Measurements from ENCODE around the gene TJP1. TPM values are rescaled to one million over a fixed set of nuclear protein-coding genes. Genes with fewer than 3 reads are reported as not detected.
"Not testable (repeated sequence)": the region's sequence is repeated elsewhere in the genome, so short reads cannot be mapped to it uniquely, and the experiment has no call there.

The TJP1 gene
- total and polyA plus RNA-seq, 2 donors (not counting 1 experiment from before 2014, with no cell fraction given), result 0.10 TPM; not detected in 1

- no peak overlapping the region for H3K27ac Mint-ChIP-seq
- no peak for TF ChIP-seq EZH2 (IDR thresholded peaks at IDR 0.05; ENCODE audit: borderline replicate concordance, insufficient read depth, low read depth, low read length, poor library complexity, severe bottlenecking)
- 100% methylated on average over 1 of the region's 2 CpGs for WGBS (ENCODE audit: insufficient coverage)
- H3K9ac ChIP-seq (ENCODE audit: low read length), result no peak overlapping the region
- DNase-seq (no peak), ATAC-seq (ENCODE audit: low read depth) (no peak)
- H3K4me2 ChIP-seq (replicated peaks; ENCODE audit: low read depth, low read length, poor library complexity, severe bottlenecking), result no peak overlapping the region
- no peaks in the 10 kb centered on the region for H4K20me1 ChIP-seq (ENCODE audit: control insufficient read depth, insufficient read depth, low read length, poor library complexity, severe bottlenecking)
- H3K4me3 ChIP-seq (ENCODE audit: control extremely low read depth in 1 of 5, extremely low read depth in 1 of 5, insufficient read depth in 1 of 5, low read depth in 2 of 5, low read length in 4 of 5), result no peak overlapping the region
- no peaks in the 10 kb centered on the region for H3K4me1 ChIP-seq (ENCODE audit: control insufficient read depth in 2 of 2, insufficient read depth in 2 of 2, low read length in 2 of 2)
- H3K4me1 Mint-ChIP-seq, result no peaks in the 10 kb centered on the region
- H3K27ac ChIP-seq (ENCODE audit: low read length in 2 of 2), result no peak overlapping the region
- ChIA-PET POLR2A (no interaction called here), CTCF (no interaction called here)
- H3K9me3 ChIP-seq (ENCODE audit: control extremely low read depth in 1 of 3, control insufficient read depth in 2 of 3, insufficient read depth in 1 of 3, low read length in 2 of 3), result no peaks in the 10 kb centered on the region
- H3K9me3 Mint-ChIP-seq (ENCODE audit: insufficient read depth), result no peaks in the 10 kb centered on the region
- H3K79me2 ChIP-seq (ENCODE audit: control insufficient read depth, insufficient read depth, low read length), result no peaks in the 10 kb centered on the region
- H3K27me3 Mint-ChIP-seq, result peaks cover 3% of the 10 kb centered on the region
- H3K36me3 ChIP-seq (replicated peaks in 1 of 2; ENCODE audit: control extremely low read depth in 1 of 2, control insufficient read depth in 1 of 2, extremely low read depth in 1 of 2, insufficient read depth in 2 of 2, low read length in 1 of 2), result no peaks in the 10 kb centered on the region
- intact Hi-C loops (cut with micrococcal nuclease), result no loop called here
- no peaks in the 10 kb centered on the region for H3K27me3 ChIP-seq (replicated peaks in 1 of 4; ENCODE audit: control extremely low read depth in 1 of 4, control insufficient read depth in 3 of 4, insufficient read depth in 4 of 4, low read length in 3 of 4)
- no peak overlapping the region for H2AFZ ChIP-seq (ENCODE audit: insufficient read depth, low read depth, low read length, poor library complexity, severe bottlenecking)
- H3K4me3 Mint-ChIP-seq, result no peak overlapping the region
Observed at GRCh38 chr15:29759596-29759995, 62.7 kb downstream of the TJP1 start.

- no peaks in the 10 kb centered on the region for H3K27me3 Mint-ChIP-seq
- DNase-seq (no peak), ATAC-seq (ENCODE audit: low read depth) (no peak)
- Histone ChIP-seq H3K36me3 (replicated peaks in 1 of 2; ENCODE audit: control extremely low read depth in 1 of 2, control insufficient read depth in 1 of 2, extremely low read depth in 1 of 2, insufficient read depth in 2 of 2, low read length in 1 of 2) (no peaks in the 10 kb centered on the region), H3K79me2 (ENCODE audit: control insufficient read depth, insufficient read depth, low read length) (no peaks in the 10 kb centered on the region), H3K4me1 (ENCODE audit: control insufficient read depth in 2 of 2, insufficient read depth in 2 of 2, low read length in 2 of 2) (no peaks in the 10 kb centered on the region), H2AFZ (ENCODE audit: insufficient read depth, low read depth, low read length, poor library complexity, severe bottlenecking) (no peak overlapping the region), H3K4me2 (replicated peaks; ENCODE audit: low read depth, low read length, poor library complexity, severe bottlenecking) (no peak overlapping the region), H3K27me3 (replicated peaks in 1 of 4; ENCODE audit: control extremely low read depth in 1 of 4, control insufficient read depth in 3 of 4, insufficient read depth in 4 of 4, low read length in 3 of 4) (no peaks in the 10 kb centered on the region), H4K20me1 (ENCODE audit: control insufficient read depth, insufficient read depth, low read length, poor library complexity, severe bottlenecking) (no peaks in the 10 kb centered on the region), H3K9me3 (ENCODE audit: control extremely low read depth in 1 of 3, control insufficient read depth in 2 of 3, insufficient read depth in 1 of 3, low read length in 2 of 3) (no peaks in the 10 kb centered on the region), H3K27ac (ENCODE audit: low read length in 2 of 2) (no peak overlapping the region), H3K9ac (ENCODE audit: low read length) (no peak overlapping the region), H3K4me3 (ENCODE audit: control extremely low read depth in 1 of 5, extremely low read depth in 1 of 5, insufficient read depth in 1 of 5, low read depth in 2 of 5, low read length in 4 of 5) (no peak overlapping the region)
- H3K4me1 Mint-ChIP-seq, result no peaks in the 10 kb centered on the region
- H3K4me3 Mint-ChIP-seq, result no peak overlapping the region
- CTCF ChIA-PET, result no interaction called here
- TF ChIP-seq EZH2 (IDR thresholded peaks at IDR 0.05; ENCODE audit: borderline replicate concordance, insufficient read depth, low read depth, low read length, poor library complexity, severe bottlenecking), result no peak
- H3K27ac Mint-ChIP-seq, result no peak overlapping the region
- no CpG with 5 or more reads among the region's 5 CpGs for WGBS (ENCODE audit: insufficient coverage)
- intact Hi-C loops (cut with micrococcal nuclease), result no loop called here
- POLR2A ChIA-PET, result no interaction called here
- H3K9me3 Mint-ChIP-seq (ENCODE audit: insufficient read depth), result peaks cover 3% of the 10 kb centered on the region
Observed at GRCh38 chr15:29756358-29757267, 65.7 kb downstream of the TJP1 start.

- H3K4me3 ChIP-seq (ENCODE audit: control extremely low read depth in 1 of 5, extremely low read depth in 1 of 5, insufficient read depth in 1 of 5, low read depth in 2 of 5, low read length in 4 of 5); H3K27ac ChIP-seq (ENCODE audit: low read length in 2 of 2); H3K4me2 ChIP-seq (replicated peaks; ENCODE audit: low read depth, low read length, poor library complexity, severe bottlenecking); H3K9ac ChIP-seq (ENCODE audit: low read length); CTCF ChIA-PET; ATAC-seq (ENCODE audit: low read depth); H3K4me1 ChIP-seq (ENCODE audit: control insufficient read depth in 2 of 2, insufficient read depth in 2 of 2, low read length in 2 of 2); H3K36me3 ChIP-seq (replicated peaks in 1 of 2; ENCODE audit: control extremely low read depth in 1 of 2, control insufficient read depth in 1 of 2, extremely low read depth in 1 of 2, insufficient read depth in 2 of 2, low read length in 1 of 2); POLR2A ChIA-PET; intact Hi-C loops (cut with micrococcal nuclease); H4K20me1 ChIP-seq (ENCODE audit: control insufficient read depth, insufficient read depth, low read length, poor library complexity, severe bottlenecking); H2AFZ ChIP-seq (ENCODE audit: insufficient read depth, low read depth, low read length, poor library complexity, severe bottlenecking); DNase-seq; H3K79me2 ChIP-seq (ENCODE audit: control insufficient read depth, insufficient read depth, low read length); H3K9me3 ChIP-seq (ENCODE audit: control extremely low read depth in 1 of 3, control insufficient read depth in 2 of 3, insufficient read depth in 1 of 3, low read length in 2 of 3); H3K27me3 ChIP-seq (replicated peaks in 1 of 4; ENCODE audit: control extremely low read depth in 1 of 4, control insufficient read depth in 3 of 4, insufficient read depth in 4 of 4, low read length in 3 of 4); H3K27ac Mint-ChIP-seq; H3K27me3 Mint-ChIP-seq; H3K9me3 Mint-ChIP-seq (ENCODE audit: insufficient read depth); H3K4me1 Mint-ChIP-seq; H3K4me3 Mint-ChIP-seq: not testable (repeated sequence)
- WGBS (ENCODE audit: insufficient coverage), result no CpG with 5 or more reads among the region's 2 CpGs
Observed at GRCh38 chr15:29754009-29754408, 68.3 kb downstream of the TJP1 start.

Measured in B cell (primary cell).